Non-pigmented ciliary epithelial cell (primary cell): ENCODE data around the gene CATSPERZ.
A peak's percentile ranks its signal among the peaks of the same experiment; 100 is the strongest.
"Not testable (repeated sequence)": the region's sequence is repeated elsewhere in the genome, so short reads cannot be mapped to it uniquely, and the experiment has no call there.

ENCODE experiments used
- DNase-seq: peaks from one replicate; pipeline ENCODE4 v3.0.0-alpha.2; 2010; ENCODE audit warnings: low read depth

Gene CATSPERZ

GRCh38 chr11:64321026-64321425 lies 20.9 kb downstream of the CATSPERZ start:
- DNase-seq = no peak

GRCh38 chr11:64321533-64321932 lies 21.4 kb downstream of the CATSPERZ start:
- no peak for DNase-seq

GRCh38 chr11:64322925-64323260 lies 22.7 kb downstream of the CATSPERZ start:
- no peak for DNase-seq

DNA sequence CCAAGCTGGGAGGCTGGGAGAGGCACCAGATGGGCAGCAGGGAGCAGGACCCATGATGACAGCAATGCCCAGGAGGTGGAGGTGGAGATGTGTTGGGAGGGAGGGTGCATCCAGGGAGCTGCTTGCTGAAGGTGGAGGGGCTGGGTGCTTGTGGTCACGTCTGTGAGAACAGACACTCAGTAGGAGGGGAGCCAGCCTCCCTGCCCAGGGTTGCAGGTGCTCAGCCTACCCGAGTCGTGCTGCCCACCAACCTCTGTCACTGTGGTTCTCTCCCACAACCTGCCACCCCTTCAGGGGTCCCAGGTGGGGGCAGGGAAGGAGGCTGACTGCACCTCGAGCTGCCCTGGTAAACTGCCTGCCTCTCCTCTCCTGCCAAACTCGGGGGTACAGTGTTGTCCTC lies 23.2 kb downstream of the CATSPERZ start:
- no peak for DNase-seq

GRCh38 chr11:64323984-64324383 lies 23.8 kb downstream of the CATSPERZ start:
- DNase-seq = not testable (repeated sequence)

DNA sequence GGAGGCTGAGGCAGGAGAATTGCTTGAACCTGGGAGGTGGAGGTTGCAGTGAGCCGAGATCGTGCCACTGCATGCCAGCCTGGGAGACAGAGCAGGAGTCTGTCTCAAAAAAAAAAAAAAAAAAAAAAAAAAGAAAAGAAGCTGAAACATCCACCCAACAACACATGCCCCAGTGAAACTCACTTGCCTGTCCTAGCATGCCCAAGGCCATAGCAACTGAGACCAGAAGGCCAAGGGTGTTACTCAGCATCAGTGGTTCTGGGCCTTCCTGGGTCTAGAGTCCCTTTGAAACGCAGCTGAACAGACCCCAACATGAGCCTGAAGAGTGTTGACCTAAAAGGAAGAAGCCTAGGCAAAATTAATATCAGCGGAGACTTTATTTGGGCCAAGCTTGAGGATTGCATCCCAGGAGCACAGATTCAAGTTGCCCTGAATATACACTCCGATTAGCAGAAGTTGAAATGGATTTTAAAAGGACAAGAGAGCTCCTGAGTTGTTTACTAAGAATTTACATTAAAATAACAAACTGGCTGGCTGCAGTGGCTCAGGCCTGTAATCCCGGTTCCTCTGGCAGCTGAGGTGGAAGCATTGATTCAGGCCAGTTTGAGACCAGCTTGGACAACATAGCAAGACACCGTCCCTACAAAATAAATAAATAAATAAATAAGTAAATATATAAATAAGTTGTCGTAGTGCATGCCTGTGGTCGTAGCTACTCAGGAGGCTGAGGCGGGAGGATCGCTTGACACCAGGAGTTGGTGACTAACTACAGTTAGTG lies 24.7 kb downstream of the CATSPERZ start:
- DNase-seq = no peak

DNA sequence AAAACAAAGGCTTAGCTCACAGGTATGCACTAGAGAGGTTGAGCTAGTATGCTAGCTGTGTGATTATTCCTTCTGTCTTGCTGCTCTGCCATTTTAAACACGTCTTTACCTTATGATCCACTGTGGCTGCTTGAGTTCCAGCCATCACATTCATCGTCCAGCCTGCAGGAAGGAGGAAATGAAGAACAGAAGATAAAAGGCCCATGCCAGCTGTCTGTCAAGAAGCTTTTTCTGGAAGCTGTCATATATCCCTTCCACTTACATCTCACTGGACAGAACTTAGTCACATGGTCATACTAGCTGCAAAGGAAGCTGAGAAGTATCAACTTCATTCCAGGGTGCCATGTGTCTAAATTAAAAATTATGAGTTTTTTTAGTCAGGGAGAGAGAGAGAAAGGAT lies 27.2 kb downstream of the CATSPERZ start:
- DNase-seq = no peak

GRCh38 chr11:64327993-64328392 lies 27.8 kb downstream of the CATSPERZ start:
- no peak for DNase-seq

- DNase-seq = no peak
These were observed 30.7 kb downstream of the CATSPERZ start for GRCh38 chr11:64330888-64331287.

DNA sequence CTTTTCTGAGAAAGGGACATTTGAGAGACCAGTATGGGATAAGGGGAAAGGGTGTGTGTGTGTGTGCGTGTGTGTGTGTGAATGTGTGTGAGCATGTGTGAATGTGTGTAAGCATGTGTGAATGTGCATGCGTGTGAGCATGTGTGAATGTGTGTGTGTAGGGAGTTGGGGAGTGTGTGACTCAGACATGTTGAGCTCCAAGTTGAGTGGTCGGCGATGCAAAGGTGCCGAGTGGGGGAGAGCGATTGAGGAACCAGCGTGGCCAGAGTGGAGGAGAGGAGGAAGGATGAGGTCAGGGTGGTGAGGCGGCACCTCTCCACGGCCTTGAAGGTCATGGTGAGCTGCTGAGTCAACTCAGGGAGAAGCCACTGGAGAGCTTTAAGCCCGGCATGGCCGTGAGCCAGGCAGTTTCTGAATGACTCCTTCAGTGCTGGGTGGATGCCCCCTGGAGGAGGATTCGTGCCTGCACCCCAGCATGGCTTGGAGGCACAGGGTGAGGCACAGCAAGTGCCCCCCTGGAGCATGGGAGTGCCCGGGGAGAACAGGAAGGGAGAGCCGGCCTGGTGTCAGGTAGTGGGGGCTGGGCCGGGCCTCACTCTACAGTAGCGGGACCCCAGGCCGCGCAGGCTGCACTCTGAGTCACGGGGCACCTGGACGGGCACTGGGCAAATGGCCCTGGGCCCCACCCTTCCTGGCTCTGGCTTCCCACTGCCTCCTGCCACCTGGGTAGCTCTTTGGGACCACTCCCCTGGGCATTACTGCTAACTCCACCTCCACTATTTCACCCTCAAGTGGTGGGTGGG lies 31.6 kb downstream of the CATSPERZ start:
- DNase-seq = peak; percentile 42

DNA sequence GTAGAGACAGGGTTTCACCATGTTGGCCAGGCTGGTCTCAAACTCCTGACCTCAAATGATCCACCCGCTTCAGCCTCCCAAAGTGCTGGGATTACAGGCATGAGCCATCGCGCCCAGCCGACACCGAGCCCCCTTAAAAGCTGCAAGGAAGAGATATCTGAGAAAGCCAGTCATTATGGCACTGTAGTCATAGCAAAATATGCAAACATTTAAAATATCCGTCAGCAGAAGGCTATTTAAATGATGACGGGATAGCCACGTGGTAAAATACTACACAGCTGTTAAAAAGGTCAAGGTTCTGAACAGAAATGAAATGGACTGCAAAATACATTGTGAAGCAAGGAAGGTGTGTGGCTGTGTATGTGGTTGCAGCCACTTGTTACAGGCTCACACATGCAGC lies 33.4 kb downstream of the CATSPERZ start:
- DNase-seq = no peak

DNA sequence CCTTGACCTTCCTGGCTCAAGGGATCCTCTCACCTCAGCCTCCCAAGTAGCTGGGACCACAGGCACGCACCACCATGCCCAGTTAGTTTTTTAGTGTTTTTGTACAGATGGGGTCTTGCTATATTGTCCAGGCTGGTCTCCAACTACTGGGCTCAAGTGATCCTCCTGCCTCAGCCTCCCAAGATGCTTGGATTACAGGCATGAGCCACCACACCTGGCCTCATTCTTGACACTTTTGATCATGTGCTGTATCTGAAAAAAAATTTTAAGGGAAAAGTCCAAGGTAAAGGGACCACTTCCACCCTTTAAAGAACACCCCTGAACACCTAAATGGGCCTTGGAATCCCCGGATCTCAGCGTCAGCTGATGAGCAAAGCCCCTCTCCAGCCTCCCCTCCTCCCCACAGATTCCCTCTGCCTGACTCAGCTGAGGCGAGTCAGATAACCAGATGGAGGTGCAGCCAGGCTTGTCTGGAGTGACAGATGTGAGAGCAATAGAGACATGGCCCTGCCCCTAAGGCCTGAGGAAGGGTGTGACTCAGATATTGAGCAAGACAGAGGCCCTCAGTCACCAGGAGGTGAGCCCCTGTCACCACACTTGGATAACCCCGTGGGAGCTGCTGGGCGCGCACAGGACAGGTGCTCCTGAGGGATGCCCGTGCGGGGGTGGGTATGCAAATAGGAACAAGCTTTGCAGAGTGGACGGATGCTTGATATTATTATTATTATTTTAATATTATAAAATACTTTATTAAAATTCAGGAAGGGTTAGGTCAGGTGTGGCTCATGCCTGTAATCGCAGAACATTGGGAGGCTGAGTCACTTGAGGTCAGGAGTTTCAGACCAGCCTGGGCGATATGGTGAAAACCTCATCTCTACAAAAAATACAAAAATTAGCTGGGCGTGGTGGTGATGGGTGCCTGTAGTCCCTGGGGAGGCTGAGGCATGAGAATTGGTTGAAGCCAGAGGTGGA lies 34.9 kb downstream of the CATSPERZ start:
- DNase-seq = peak; percentile 87

- no peak for DNase-seq
These were observed 37.5 kb downstream of the CATSPERZ start for GRCh38 chr11:64337538-64338249.

GRCh38 chr11:64338716-64339115 lies 38.6 kb downstream of the CATSPERZ start:
- DNase-seq = no peak

DNA sequence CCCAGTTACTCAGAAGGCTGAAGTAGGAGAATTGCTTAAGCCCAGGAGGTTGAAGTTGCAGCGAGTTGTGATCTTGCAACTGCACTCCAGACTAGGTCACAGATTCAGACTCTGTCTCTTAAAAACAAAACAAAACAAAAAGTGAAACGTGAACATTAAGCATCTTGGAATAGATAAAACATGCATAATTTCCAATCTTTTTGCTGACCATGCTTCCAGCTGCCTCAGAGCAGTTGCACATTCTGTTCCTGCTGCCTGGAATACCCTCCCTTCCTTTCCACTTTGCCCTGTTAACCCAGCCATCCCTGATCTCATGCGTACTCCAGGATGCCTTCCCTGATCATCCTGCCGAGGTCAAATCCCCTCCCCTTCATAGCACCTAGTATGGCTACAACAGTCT lies 39.1 kb downstream of the CATSPERZ start:
- no peak for DNase-seq

DNA sequence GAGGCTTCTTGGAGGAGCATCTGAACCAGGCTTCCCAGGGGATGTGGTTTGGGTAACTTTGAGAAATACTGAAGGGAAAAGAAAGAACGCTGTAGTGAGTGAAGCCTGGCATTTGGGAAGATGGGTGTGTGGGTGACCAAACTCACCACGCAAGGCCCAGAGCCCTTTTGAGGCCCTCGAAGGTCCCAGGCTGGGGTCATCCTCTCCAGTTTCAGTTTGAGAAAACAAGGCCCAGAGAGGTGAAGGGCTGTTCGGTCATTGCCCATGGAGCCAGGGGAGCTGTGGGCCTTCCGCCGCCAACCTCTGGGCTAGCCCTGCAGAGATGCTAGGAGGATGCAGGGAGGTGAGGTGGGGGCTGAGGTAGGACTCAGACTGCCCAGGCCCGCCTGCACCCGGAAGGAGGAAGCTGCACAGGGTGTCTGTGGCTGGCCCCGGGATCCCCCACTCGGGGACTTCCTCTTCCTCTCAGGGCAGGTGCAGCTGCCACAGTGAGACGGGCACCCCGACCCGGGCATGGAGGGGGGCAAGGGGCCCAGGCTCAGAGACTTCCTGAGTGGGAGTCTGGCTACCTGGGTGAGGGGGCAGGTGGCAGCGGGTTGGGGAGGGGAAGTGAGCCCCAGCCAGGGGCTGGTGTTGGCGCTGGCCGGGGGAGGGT lies 39.7 kb downstream of the CATSPERZ start, which contains the start of gene CCDC88B:
Gene CCDC88B, plus strand, starts transcription at position 451 of the 655 bp plus-strand sequence. Its CDS starts 63 bp downstream, at position 514.
- DNase-seq = no peak

DNA sequence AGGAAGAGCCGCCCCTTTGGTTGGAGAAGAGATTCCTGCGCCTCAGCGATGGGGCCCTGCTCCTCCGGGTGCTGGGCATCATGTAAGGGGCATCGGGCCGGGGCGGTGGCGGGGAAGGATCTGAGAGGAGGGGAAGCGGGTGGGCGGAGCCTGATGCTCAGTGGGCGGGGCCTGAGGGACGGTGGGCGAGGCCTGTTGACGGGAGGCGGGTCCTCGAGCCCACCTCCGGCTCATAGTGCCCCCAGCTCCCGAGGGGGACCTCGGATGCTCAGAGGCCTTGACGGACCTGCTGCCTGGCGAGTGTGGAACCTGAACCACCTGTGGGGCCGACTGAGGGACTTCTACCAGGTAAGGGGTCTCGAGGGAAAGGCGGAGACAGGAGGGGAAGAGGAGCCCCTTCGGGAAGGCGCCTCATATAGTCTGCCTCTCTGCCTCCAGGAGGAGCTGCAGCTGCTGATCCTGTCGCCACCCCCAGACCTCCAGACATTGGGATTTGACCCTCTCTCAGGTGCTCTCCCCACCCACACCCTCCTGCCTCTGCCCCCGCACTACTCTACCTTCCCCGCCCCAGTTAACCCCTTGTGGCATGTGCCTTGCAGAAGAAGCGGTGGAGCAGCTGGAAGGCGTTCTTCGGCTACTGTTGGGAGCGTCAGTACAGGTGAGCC lies 40.6 kb downstream of the CATSPERZ start:
- DNase-seq = no peak

- no peak for DNase-seq
These were observed 41.3 kb downstream of the CATSPERZ start for GRCh38 chr11:64341429-64341828.

GRCh38 chr11:64341851-64342791 lies 42.0 kb downstream of the CATSPERZ start:
- DNase-seq = no peak
